Lower leg skin (tissue), 3 donors: ENCODE results near the gene ENOPH1.

Source experiments
- CTCF ChIP-seq, 3 donors: fragments of 450-650 bp; IDR thresholded peaks; one replicate each; pipeline ENCODE4 v1.5.1; 2016; ENCODE audit warnings: antibody characterized with exemption in 3 of 3, mild to moderate bottlenecking in 3 of 3, moderate library complexity in 2 of 3
- POLR2A ChIP-seq, 2 donors: fragments of 450-650 bp; IDR thresholded peaks; one replicate each; pipeline ENCODE4 v1.6.1; 2016 to 2017; ENCODE audit warnings: antibody characterized with exemption in 2 of 2, mild to moderate bottlenecking in 1 of 2, moderate library complexity in 1 of 2

- TF ChIP-seq CTCF (IDR thresholded peaks at IDR 0.05) (no peak), POLR2A (IDR thresholded peaks at IDR 0.05) (no peak)
These were observed 69.5 kb downstream of the ENOPH1 start for GRCh38 chr4:82499738-82500434.
